ENCODE results near the gene BTRC. TPM values are rescaled to one million over a fixed set of nuclear protein-coding genes. Genes with fewer than 3 reads are reported as not detected.

Gene BTRC
- total RNA-seq, 1 donor from 2014 or later, result 21.0 TPM

DNA sequence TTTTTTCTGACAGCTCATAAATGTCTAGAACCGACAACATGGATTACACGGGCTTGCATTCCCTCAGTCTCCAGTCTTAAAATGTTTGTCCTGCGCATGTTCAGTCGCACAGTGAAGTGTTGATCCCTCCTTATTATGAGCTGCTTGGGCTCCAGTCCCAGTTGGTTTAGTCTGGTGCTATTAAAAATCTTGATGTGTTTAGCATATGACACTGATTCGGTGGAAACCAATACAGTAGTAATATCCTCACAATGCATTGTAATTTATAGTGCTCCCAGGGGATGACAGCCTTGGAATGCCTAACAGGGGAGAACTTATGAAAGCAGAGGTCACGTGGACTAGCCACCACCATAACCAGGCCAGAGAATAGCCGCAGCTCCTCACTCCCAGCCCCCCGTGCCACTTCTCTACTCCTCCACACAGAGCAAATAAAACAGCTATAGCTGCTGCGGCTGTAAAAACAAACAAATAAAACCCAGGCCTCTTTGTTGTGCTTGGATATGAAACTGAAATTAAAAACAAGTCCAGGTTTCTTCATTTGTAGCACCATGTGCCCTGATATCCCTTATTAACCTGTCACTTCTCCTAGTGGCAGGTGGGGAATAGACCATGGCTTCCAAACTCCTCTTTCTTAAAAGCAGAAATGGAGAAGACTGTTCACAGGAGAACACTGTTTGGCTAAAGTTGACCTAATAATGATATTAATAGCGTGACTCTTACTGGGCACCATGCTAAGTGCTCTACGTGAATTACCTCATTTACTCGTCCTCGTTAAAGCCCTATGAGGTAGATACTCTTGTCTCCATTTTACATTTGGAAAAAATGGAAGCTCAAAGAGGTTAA lies 241.8 kb downstream of the BTRC start:
- H3K27ac Mint-ChIP-seq, result no peak overlapping the region
- H3K36me3 Mint-ChIP-seq (ENCODE audit: low read depth), result no peaks in the 10 kb centered on the region
- H3K9me3 Mint-ChIP-seq, result no peaks in the 10 kb centered on the region
- H3K27me3 Mint-ChIP-seq (ENCODE audit: low read depth), result no peaks in the 10 kb centered on the region
- intact Hi-C loops (cut with micrococcal nuclease), result no loop called here
- DNase-seq (ENCODE audit: low spot score), result no peak
- no peaks in the 10 kb centered on the region for H3K4me1 Mint-ChIP-seq (ENCODE audit: low read depth)
- H3K4me3 Mint-ChIP-seq (ENCODE audit: low read depth), result no peak overlapping the region

DNA sequence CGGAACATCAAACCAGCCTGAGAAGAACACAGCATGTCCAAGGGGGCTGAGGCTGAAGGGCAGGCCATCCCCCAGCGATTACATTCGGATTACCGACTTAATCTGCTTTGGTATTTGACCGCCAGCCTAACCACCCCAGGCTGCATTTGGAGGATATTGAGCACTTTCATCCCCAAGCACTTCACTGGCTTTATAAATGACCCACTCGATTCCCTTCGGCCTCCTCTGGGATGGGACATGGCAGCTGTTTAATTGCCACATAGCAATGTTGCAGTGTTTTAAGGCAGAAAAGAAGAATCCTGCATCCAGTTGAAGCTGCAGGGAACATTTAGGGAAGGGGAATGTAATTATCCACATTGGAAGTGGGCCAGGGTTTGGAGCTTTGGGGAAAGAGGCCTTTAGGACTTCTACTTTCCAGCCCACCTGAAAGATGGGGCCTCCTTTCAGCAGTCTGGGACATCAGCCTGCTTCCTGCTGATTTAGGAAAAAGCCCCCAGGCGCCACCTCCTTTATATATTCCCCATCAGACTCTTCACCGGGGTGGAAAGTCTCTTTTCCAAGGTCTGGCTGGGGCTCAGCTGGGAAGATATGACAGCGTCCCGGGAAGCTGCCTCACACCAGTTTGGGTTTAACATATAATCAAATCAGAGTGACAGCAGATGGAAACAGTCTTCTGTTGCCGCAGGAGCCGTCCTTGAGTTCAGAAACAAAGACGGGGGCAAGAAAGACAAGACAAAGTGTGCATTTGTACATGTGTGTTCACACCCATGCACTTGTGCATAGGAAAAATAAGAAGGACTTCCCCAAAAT lies 243.3 kb downstream of the BTRC start:
- H3K9me3 Mint-ChIP-seq, result no peaks in the 10 kb centered on the region
- no peak overlapping the region for H3K4me3 Mint-ChIP-seq (ENCODE audit: low read depth)
- H3K27me3 Mint-ChIP-seq (ENCODE audit: low read depth), result no peaks in the 10 kb centered on the region
- no peak overlapping the region for H3K27ac Mint-ChIP-seq
- DNase-seq (ENCODE audit: low spot score), result no peak
- no peaks in the 10 kb centered on the region for H3K36me3 Mint-ChIP-seq (ENCODE audit: low read depth)
- no peaks in the 10 kb centered on the region for H3K4me1 Mint-ChIP-seq (ENCODE audit: low read depth)
- intact Hi-C loops (cut with micrococcal nuclease), result no loop called here

- H3K4me1 Mint-ChIP-seq (ENCODE audit: low read depth), result no peaks in the 10 kb centered on the region
- H3K27ac Mint-ChIP-seq, result no peak overlapping the region
- H3K9me3 Mint-ChIP-seq, result no peaks in the 10 kb centered on the region
- no peak for DNase-seq (ENCODE audit: low spot score)
- H3K27me3 Mint-ChIP-seq (ENCODE audit: low read depth), result no peaks in the 10 kb centered on the region
- intact Hi-C loops (cut with micrococcal nuclease), result loop anchor here (10.0 kb wide), 1 partner anchor 103 kb away; no protein-coding TSS in a partner anchor
- H3K4me3 Mint-ChIP-seq (ENCODE audit: low read depth), result no peak overlapping the region
- H3K36me3 Mint-ChIP-seq (ENCODE audit: low read depth), result peaks cover 6% of the 10 kb centered on the region
These were observed 247.6 kb downstream of the BTRC start for GRCh38 chr10:101601541-101601940.

DNA sequence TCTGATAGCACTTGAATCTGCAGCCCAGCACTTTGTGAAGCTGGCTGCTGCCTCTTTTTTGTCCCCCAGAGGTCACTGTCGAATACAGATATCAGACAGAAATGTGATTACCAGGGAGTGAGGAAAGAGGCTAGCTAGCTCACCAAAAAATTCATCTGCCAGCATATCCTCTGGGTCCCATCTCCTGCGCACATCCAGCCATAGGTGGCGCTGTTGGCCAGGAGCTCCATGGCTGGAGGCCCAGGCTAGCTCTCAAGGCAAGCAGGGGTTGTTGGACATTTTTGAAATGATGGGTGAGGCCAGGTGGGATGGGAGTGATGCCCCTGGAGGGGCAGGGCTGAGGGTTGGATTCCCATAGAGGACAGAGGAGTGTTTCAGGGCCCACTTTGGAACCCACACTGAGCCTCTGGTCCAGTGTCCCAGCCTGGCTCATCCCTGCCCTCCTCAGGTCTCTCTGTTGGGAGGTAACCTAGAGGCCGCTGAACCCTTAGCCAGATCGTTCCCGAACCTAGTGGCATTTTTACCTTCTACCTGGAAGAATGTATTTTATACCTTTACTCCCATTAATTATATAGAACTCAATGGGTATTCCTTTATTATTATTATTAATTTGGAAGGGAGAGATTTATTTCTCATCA lies 248.9 kb downstream of the BTRC start:
- H3K9me3 Mint-ChIP-seq, result no peaks in the 10 kb centered on the region
- no peaks in the 10 kb centered on the region for H3K4me1 Mint-ChIP-seq (ENCODE audit: low read depth)
- peak; percentile 62 for DNase-seq (ENCODE audit: low spot score)
- peaks cover 7% of the 10 kb centered on the region for H3K36me3 Mint-ChIP-seq (ENCODE audit: low read depth)
- H3K27me3 Mint-ChIP-seq (ENCODE audit: low read depth), result no peaks in the 10 kb centered on the region
- no peak overlapping the region for H3K4me3 Mint-ChIP-seq (ENCODE audit: low read depth)
- no peak overlapping the region for H3K27ac Mint-ChIP-seq
- intact Hi-C loops (cut with micrococcal nuclease), result loop anchor here (1.0 to 10.0 kb wide), 2 partner anchors 102 to 177 kb away; no protein-coding TSS in a partner anchor

Other genes with a start within 250 kb of the BTRC start
- not detected in 2 replicates for gene TLX1, start 222.9 kb upstream of the BTRC start, total RNA-seq
- not detected in 2 replicates for gene LBX1, start 124.7 kb upstream of the BTRC start, total RNA-seq
- gene POLL, start 234.1 kb downstream of the BTRC start, total RNA-seq, result 32.4 and 33.4 TPM in 2 replicates
- 7.2 and 7.8 TPM in 2 replicates for gene DPCD, start 234.2 kb downstream of the BTRC start, total RNA-seq

Data from activated T-helper 2 cell treated with anti-CD3 and anti-CD28 coated beads, Interferon-gamma antibody, Interleukin-2, Interleukin-4, amounts not matched to agents 10 μg/mL and 5 μg/mL and 100 μg/mL, durations not matched to agents 14 hours and 24 hours and 36 hours (primary cell).